Measurements from ENCODE around the gene ZSCAN10. TPM values are rescaled to one million over a fixed set of nuclear protein-coding genes. Genes with fewer than 3 reads are reported as not detected.

Gene ZSCAN10
- total and polyA plus RNA-seq, 2 of the 13 experiments (the other 11 are each of a cell fraction or from before 2014, with no cell fraction given) = not detected

- no peak for DNase-seq (ENCODE audit: low spot score)
- Histone ChIP-seq H3K9ac (ENCODE audit: insufficient read depth, low read depth, low read length) (no peak overlapping the region), H4K20me1 (ENCODE audit: insufficient read depth, low read length) (no peaks in the 10 kb centered on the region), H3K4me3 (replicated peaks in 1 of 3; ENCODE audit: insufficient read depth in 1 of 3, low read depth in 2 of 3, low read length in 3 of 3) (no peak overlapping the region), H3K27ac (ENCODE audit: extremely low read length, insufficient read depth, low read length) (no peak overlapping the region), H3K79me2 (ENCODE audit: insufficient read depth, low read length) (no peaks in the 10 kb centered on the region), H3K36me3 (replicated peaks in 1 of 2; ENCODE audit: control insufficient read depth in 1 of 2, insufficient read depth in 2 of 2, low read length in 2 of 2) (no peaks in the 10 kb centered on the region), H3K9me3 (ENCODE audit: low read length) (no peaks in the 10 kb centered on the region), H2AFZ (ENCODE audit: low read length) (no peak overlapping the region), H3K4me1 (ENCODE audit: insufficient read depth, low read length) (peaks cover 51% of the 10 kb centered on the region), H3K27me3 (ENCODE audit: control insufficient read depth in 1 of 2, insufficient read depth in 2 of 2, low read length in 2 of 2) (peaks cover 0 to 11% of the 10 kb centered on the region in 2 experiments; a peak in 2 of 5 replicates), H3K4me2 (ENCODE audit: low read depth, low read length) (no peak overlapping the region)
- no peak for FAIRE-seq
- in situ Hi-C loops (cut with HindIII; ENCODE audit: extremely low pct_ligation_motif_present, low pct_unique_long_range_greater_than_20kb) = no loop called here
- BruUV-seq (replicated peaks) = no TSS peak
- WGBS (ENCODE audit: low lambda C conversion rate) = 80% methylated on average over 7 of the region's 7 CpGs
- intact Hi-C loops (cut with micrococcal nuclease; ENCODE audit: unreplicated experiment) = no loop called here
- no peak for ATAC-seq
- POLR2A ChIA-PET = interaction anchor here (1.2 to 2.8 kb wide), 2 partner anchors 11 to 29 kb away, joined by 4 to 17 read pairs; partner anchors contain the start of gene ZSCAN10
- CTCF ChIA-PET (ENCODE audit: low intra/inter-chr PET ratio, low total read pairs) = interaction anchor here (2.3 kb wide), 1 partner anchor 29 kb away, joined by 7 read pairs; no protein-coding TSS in a partner anchor
- TF ChIP-seq FOXK2 (IDR thresholded peaks at IDR 0.05) (no peak), MATR3 (CRISPR knock-in tag; IDR thresholded peaks at IDR 0.05) (no peak), PBX2 (CRISPR knock-in tag; IDR thresholded peaks at IDR 0.05) (no peak), RFX3 (CRISPR knock-in tag; IDR thresholded peaks at IDR 0.05) (no peak), NFRKB (IDR thresholded peaks at IDR 0.05) (no peak), ZNF318 (CRISPR knock-in tag; IDR thresholded peaks at IDR 0.05) (no peak), NFYC (CRISPR knock-in tag; IDR thresholded peaks at IDR 0.05) (no peak), ZNF788 (CRISPR knock-in tag; IDR thresholded peaks at IDR 0.05; ENCODE audit: borderline replicate concordance) (no peak), ARID2 (CRISPR knock-in tag; IDR thresholded peaks at IDR 0.05; ENCODE audit: borderline replicate concordance) (no peak), ZBTB2 (CRISPR knock-in tag; IDR thresholded peaks at IDR 0.05; ENCODE audit: low read depth) (no peak), TBX3 (IDR thresholded peaks at IDR 0.05; ENCODE audit: borderline replicate concordance) (no peak), BCLAF1 (IDR thresholded peaks at IDR 0.05) (no peak)
Observed at GRCh38 chr16:3088450-3088849, 10.6 kb downstream of the ZSCAN10 start.
